BE2C (cell line): ENCODE measurements around the gene SRXN1.

Experiments
- DNase-seq: peaks from one replicate; pipeline ENCODE4 v3.0.0-alpha.2; 2020
- H3K27me3 ChIP-seq: fragments of 250-450 bp; sonication (Bioruptor Pico); 2 replicates; pipeline ENCODE4 v1.5.1; 2020; ENCODE audit warnings: mild to moderate bottlenecking
- H3K36me3 ChIP-seq: fragments of 250-450 bp; sonication (Bioruptor Pico); 2 replicates; pipeline ENCODE4 v1.5.1; 2020; ENCODE audit warnings: mild to moderate bottlenecking
- H3K4me1 ChIP-seq: fragments of 250-450 bp; sonication (Bioruptor Pico); 2 replicates; pipeline ENCODE4 v1.5.1; 2020
- H3K4me3 ChIP-seq: 2 replicates; pipeline ENCODE4 v1.5.1; 2011; ENCODE audit warnings: low read depth, low read length
- H3K9me3 ChIP-seq: fragments of 250-450 bp; sonication (Bioruptor Pico); 2 replicates; pipeline ENCODE4 v1.5.1; 2020
- TF ChIP-seq, protein P1 (sequence below): IDR thresholded peaks from 2 replicates; pipeline ENCODE4 v1.5.1; 2012; ENCODE audit warnings: mild to moderate bottlenecking, low read depth, low read length

The SRXN1 gene

DNA sequence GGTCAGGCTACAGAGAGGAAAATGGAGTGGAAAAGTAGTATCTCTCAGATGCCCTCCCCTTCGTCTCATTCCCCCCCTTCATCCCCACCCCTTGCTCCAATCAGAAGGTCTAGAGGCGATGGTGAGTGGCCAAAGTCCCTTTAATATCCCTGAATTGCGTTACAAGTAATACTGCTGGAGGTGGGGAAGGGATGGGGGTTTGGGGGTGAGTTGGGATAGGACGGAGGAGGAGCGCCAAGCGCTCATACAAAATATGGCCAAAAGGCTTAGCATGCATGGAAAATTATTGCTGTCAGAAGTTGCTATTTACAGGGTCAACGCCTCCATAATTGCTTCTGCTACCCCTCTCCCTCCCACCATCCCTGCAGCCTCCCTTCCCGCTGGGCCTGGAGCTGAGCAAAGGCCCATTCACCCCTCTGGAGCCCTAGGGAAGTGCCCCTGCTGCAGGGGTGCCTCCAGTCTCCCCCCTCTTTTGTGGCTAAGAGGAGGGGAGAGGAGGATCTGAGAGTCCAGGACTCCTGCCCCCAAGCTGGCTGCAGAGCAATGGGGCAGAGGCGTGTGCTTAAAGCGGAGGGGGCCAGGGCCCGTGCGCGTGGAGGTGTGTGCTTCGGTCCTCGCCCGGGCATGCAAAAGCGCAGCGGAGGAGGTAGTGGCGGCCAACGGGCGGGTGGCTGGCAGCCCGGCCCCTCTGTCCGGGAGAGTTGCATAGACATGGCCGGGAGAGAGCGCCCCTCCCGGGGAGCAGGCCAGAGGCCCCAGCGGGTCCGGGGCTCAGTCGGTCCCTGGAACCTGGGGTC, 8.7 kb upstream of the SRXN1 start:
- Histone ChIP-seq H3K4me3 (no peak overlapping the region), H3K27me3 (no peaks in the 10 kb centered on the region), H3K36me3 (no peaks in the 10 kb centered on the region), H3K9me3 (no peaks in the 10 kb centered on the region), H3K4me1 (no peaks in the 10 kb centered on the region)
- TF ChIP-seq, protein P1, sequence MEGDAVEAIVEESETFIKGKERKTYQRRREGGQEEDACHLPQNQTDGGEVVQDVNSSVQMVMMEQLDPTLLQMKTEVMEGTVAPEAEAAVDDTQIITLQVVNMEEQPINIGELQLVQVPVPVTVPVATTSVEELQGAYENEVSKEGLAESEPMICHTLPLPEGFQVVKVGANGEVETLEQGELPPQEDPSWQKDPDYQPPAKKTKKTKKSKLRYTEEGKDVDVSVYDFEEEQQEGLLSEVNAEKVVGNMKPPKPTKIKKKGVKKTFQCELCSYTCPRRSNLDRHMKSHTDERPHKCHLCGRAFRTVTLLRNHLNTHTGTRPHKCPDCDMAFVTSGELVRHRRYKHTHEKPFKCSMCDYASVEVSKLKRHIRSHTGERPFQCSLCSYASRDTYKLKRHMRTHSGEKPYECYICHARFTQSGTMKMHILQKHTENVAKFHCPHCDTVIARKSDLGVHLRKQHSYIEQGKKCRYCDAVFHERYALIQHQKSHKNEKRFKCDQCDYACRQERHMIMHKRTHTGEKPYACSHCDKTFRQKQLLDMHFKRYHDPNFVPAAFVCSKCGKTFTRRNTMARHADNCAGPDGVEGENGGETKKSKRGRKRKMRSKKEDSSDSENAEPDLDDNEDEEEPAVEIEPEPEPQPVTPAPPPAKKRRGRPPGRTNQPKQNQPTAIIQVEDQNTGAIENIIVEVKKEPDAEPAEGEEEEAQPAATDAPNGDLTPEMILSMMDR, result no peak
- DNase-seq, result no peak

GRCh38 chr20:658731-659291, 5.8 kb upstream of the SRXN1 start:
- Histone ChIP-seq H3K4me1 (no peaks in the 10 kb centered on the region), H3K27me3 (no peaks in the 10 kb centered on the region), H3K9me3 (no peaks in the 10 kb centered on the region), H3K4me3 (no peak overlapping the region), H3K36me3 (no peaks in the 10 kb centered on the region)
- TF ChIP-seq, protein P1, result no peak
- DNase-seq, result no peak

- no peak for DNase-seq
- Histone ChIP-seq H3K4me1 (no peaks in the 10 kb centered on the region), H3K9me3 (no peaks in the 10 kb centered on the region), H3K27me3 (no peaks in the 10 kb centered on the region), H3K36me3 (no peaks in the 10 kb centered on the region), H3K4me3 (no peak overlapping the region)
- TF ChIP-seq, protein P1, result no peak
These were observed 5.2 kb upstream of the SRXN1 start for GRCh38 chr20:658202-658601.

DNA sequence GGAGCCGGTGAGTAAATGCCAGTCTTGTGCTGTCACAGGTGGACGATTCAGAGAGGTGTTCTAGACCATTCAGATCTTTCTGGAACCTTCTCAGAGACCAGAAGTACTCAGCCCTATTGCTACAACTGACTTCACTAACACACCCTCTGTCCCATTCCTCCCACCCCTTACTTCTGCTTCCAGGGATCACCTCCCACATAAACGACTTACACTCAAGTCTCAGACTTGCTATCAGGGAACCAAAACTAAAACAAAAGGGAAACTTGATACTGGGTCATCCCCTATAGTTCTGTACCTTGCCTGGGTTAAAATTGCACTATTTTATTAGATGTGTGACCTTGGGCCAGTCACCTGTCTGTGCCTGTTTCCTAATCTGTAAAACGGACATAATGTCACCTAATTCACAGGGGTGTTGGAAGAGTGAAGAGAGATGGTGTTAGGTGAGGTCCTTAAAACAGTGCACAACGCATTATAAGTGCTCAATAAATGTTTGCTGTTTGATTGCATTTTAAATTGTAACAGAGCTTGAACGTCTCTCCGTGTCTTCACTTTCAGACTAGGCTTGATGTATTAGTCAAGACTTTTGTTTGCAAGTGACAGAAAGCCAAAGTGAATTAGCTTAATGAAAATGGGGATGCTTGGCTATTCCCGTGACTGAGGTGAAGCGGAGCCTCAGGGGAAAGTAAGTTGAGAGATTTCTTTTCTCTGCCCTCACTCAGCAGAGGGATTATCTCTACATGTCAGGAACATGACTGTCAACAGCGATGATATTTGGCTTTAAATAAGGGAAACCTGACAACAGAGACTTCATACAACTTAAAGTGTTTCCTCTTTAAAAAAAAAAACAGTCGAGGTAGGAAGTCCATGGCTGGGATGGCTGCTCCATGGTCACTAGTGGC, 3.0 kb upstream of the SRXN1 start:
- Histone ChIP-seq H3K36me3 (no peaks in the 10 kb centered on the region), H3K27me3 (no peaks in the 10 kb centered on the region), H3K4me1 (no peaks in the 10 kb centered on the region), H3K4me3 (no peak overlapping the region), H3K9me3 (no peaks in the 10 kb centered on the region)
- DNase-seq, result no peak
- TF ChIP-seq, protein P1, result no peak

GRCh38 chr20:654417-654750, 1.4 kb upstream of the SRXN1 start:
- DNase-seq, result no peak
- no peak overlapping the region for H3K4me3 ChIP-seq
- TF ChIP-seq, protein P1, result no peak
- H3K36me3 ChIP-seq, result no peaks in the 10 kb centered on the region
- no peaks in the 10 kb centered on the region for H3K9me3 ChIP-seq
- no peaks in the 10 kb centered on the region for H3K4me1 ChIP-seq
- no peaks in the 10 kb centered on the region for H3K27me3 ChIP-seq
